Hepatocyte (in vitro differentiated cells): ENCODE results near the gene SPTAN1.

Source experiments
- EZH2 ChIP-seq: fragments of 200-600 bp; sonication (generic); IDR thresholded peaks from 2 replicates; pipeline ENCODE4 v1.6.1; 2016; ENCODE audit warnings: antibody characterized with exemption, mild to moderate bottlenecking, borderline replicate concordance
- EZH2phosphoT487 ChIP-seq: fragments of 200-600 bp; sonication (generic); IDR thresholded peaks from one replicate; pipeline ENCODE4 v1.6.1; 2018; ENCODE audit warnings: antibody characterized with exemption, mild to moderate bottlenecking, low read depth, moderate library complexity; ENCODE audit not compliant: unreplicated experiment, severe bottlenecking
- TF ChIP-seq, protein P1 (sequence below): fragments of 200-600 bp; sonication (generic); IDR thresholded peaks from 2 replicates; pipeline ENCODE4 v1.5.1; 2016; ENCODE audit warnings: antibody characterized with exemption, mild to moderate bottlenecking; ENCODE audit not compliant: poor library complexity

DNA sequence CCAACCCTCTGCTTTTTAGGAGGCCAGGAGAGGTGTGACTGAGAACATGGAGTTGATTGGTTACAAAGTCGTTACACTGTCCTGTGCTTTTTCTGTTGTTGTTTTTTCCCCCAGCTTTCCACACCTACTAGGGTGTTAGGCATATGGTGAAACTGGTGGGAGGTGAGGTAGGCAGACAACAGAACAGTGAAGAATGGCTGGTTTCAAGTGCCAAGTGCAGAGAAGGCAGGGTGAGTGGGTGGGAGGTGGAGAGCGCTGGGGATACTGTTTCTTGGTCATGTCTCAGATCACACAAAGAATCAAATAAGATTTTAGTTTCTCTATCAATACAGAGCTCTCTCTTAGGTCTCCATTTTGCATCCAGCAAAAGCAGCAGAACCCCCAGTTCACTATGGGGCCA is 2.2 kb upstream of the SPTAN1 start:
- TF ChIP-seq, protein P1, sequence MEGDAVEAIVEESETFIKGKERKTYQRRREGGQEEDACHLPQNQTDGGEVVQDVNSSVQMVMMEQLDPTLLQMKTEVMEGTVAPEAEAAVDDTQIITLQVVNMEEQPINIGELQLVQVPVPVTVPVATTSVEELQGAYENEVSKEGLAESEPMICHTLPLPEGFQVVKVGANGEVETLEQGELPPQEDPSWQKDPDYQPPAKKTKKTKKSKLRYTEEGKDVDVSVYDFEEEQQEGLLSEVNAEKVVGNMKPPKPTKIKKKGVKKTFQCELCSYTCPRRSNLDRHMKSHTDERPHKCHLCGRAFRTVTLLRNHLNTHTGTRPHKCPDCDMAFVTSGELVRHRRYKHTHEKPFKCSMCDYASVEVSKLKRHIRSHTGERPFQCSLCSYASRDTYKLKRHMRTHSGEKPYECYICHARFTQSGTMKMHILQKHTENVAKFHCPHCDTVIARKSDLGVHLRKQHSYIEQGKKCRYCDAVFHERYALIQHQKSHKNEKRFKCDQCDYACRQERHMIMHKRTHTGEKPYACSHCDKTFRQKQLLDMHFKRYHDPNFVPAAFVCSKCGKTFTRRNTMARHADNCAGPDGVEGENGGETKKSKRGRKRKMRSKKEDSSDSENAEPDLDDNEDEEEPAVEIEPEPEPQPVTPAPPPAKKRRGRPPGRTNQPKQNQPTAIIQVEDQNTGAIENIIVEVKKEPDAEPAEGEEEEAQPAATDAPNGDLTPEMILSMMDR, result no peak
- TF ChIP-seq EZH2phosphoT487 (no peak), EZH2 (no peak)
